LHCN-M2 (cell line): ENCODE measurements around the gene POU3F4. TPM values are rescaled to one million over a fixed set of nuclear protein-coding genes. Genes with fewer than 3 reads are reported as not detected.

Experiments
- DNase-seq: peaks from one replicate; pipeline ENCODE4 v3.0.0-alpha.2; 2012; ENCODE audit warnings: low read depth
- polyA plus RNA-seq: library from polyadenylated mRNA; unstranded; fragments of >200 nt; gene quantifications from one replicate; pipeline ENCODE4 v1.2.1, GENCODE V29; 2012; ENCODE audit warnings: missing spikeins
- total RNA-seq: library from RNA; depleted of rRNA; stranded (reverse); fragments of >200 nt; gene quantifications from 2 replicates; pipeline ENCODE4 v1.2.3, GENCODE V29; 2014; rRNA removed

The POU3F4 gene
- total RNA-seq, result not detected in 2 replicates
- not detected for polyA plus RNA-seq

DNA sequence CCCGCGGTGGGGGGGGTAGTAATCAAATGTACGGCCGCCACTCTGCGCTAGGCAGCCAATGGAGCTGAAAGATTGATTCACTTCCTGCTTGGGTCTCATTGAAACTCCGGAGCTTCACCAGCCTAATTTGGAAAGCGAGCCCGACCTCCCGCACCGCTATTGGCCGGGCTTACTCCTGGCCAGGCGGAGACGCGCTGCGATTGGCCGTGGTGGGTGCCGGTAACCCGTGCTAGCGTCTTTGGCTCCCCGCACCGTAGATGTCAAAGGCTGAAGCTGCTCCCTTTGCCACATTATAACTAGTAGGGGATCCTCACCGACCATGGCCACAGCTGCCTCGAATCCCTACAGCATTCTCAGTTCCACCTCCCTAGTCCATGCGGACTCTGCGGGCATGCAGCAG is at the start of gene POU3F4:
TSS of gene POU3F4 (plus strand) at position 285 of the 400 bp plus-strand sequence. CDS start at position 320, 35 bp downstream.
- no peak for DNase-seq

DNA sequence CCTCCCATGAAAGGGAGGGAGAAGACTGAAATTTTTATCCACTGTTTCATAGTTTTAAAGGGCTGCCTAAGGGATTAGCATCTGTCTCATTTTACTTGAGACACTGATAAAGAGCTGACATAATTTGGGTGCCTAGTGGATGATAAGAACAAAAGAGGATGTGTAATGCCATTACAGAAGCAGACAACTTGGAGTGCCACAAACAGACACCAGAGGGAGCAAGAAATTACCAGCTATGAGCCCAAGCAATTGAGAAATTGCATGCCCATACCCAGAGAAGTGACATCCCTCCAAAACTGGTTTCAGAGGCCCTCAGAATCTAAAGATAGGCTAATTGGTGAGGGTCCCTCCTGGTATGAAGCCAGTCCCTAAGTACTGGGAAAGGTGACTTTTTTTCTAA is 38.5 kb upstream of the POU3F4 start:
- no peak for DNase-seq

DNA sequence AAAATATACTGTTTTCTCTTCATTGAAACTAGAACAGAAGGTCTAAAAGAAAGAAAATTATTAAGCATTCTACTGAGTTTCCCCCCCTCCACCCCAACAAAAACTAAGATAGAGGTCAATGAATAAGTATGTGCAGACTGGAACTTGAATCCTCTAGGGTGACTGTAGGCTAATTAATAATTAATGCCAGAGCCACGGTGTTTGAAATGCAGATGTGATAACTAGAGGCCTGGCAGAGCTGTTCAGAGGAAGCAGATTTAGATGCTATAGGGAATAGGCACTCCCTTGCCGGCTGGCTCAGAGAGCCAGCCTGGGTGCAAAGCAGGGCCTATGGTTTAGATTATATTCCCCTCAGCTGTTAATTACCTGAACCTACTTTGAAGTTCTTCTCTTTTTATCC is 12.2 kb upstream of the POU3F4 start:
- DNase-seq, result no peak

DNA sequence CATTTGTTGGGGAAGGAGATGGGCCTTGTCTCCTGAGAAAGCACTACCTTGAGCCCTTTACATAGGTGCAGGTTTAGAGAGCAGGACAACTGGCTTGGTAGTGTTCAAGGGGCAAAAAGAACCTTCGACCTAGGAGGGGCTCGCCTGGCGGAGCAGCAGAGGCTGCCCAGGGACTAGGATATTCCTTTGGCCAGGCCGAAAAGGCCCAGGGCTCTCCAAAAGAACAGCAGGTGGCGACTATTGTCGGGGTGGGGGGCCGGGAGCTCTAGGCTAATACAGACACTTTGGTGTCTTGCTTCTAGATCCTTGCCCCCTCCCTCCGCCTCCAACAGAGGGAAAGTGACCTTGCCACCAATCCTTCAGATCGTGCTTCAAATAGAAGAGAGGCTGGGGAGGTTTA is 7.1 kb upstream of the POU3F4 start:
- no peak for DNase-seq

DNA sequence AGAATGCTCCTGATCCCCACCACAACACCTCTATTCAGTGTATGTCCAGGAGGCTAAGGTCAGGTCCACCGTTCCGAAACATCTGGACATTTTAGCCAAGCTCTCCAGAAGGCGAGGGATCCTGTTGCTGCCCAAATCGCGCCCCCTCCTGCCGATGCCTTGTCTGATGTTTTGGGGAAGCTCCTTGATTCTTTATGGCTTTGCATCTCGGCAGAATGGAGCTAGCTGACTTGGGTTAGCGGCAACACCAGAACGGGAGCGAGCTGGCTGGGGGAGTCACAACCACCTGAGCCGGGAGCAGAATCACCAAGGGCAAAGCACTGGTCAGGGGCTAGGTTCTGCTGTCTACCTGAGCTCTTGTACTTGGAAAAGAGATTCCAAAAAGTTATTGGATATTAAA is 6.6 kb upstream of the POU3F4 start:
- no peak for DNase-seq

DNA sequence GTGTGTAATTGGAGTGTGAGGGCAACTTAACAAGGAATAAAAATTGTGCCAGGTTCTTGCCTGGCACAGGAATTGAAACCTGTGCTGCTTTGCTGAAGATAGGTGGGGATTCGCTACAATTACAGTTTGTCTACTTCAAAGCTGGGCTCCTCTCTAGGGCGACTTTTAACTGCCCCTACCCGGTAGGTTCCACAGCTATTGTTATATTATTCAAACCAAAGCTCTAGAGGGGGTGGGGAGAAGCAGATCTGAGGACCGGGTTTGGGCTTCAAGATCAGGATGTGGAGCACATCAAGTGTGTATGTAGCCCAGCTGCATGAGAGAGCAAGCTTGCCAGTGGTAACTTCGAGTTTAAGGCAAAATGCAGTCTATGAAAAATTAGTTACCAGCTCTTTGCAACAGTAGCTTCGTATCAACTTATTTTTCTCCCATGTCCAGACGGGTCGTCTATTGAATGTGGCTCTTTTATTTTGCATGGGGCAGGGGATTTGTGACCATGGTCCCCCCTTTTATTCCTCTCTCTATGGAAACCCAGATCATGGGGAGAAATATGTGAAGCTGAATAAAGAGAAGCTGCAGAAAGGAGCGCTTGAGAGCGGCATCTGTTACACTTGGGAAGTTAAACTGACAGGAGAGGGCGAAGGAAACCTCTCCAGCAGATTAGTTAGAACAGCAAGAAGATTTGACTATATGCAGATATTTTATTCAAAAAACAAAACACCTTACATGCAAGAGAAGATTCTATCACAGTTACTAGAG is 3.2 kb upstream of the POU3F4 start:
- no peak for DNase-seq

DNA sequence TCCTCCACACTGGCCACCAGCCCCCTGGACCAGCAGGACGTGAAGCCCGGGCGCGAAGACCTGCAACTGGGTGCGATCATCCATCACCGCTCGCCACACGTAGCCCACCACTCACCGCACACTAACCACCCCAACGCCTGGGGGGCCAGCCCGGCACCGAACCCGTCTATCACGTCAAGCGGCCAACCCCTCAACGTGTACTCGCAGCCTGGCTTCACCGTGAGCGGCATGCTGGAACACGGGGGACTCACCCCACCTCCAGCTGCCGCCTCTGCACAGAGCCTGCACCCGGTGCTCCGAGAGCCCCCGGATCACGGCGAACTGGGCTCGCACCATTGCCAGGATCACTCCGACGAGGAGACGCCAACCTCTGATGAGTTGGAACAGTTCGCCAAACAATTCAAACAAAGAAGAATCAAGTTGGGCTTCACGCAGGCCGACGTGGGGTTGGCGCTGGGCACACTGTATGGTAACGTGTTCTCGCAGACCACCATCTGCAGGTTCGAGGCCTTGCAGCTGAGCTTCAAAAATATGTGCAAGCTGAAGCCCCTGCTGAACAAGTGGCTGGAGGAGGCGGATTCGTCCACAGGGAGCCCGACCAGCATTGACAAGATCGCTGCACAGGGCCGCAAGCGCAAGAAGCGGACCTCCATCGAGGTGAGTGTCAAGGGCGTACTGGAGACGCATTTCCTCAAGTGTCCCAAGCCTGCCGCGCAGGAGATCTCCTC is 600 bp downstream of the POU3F4 start:
- DNase-seq, result no peak

DNA sequence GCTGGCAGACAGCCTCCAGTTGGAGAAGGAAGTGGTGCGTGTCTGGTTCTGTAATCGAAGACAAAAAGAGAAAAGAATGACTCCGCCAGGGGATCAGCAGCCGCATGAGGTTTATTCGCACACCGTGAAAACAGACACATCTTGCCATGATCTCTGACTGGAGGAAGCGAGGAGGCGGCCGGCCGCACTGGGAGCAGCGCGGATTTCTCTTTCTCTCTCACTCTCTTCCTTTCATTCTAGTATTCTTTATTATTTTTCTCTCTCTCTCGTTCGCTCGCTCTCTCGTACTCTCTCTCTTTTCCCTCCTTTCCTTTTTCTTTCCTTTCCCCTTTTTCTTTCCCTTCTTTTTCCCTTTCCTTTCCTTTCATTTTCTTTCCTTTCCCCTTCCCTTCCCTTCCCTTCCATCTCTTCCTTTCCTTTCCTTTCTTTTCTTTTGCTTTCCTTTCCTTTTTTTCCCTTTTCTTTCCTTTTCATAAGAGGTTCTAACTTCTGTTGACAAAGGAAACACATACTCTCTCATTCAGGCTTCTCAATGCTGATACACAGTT is 1.2 kb downstream of the POU3F4 start:
- DNase-seq, result no peak

DNA sequence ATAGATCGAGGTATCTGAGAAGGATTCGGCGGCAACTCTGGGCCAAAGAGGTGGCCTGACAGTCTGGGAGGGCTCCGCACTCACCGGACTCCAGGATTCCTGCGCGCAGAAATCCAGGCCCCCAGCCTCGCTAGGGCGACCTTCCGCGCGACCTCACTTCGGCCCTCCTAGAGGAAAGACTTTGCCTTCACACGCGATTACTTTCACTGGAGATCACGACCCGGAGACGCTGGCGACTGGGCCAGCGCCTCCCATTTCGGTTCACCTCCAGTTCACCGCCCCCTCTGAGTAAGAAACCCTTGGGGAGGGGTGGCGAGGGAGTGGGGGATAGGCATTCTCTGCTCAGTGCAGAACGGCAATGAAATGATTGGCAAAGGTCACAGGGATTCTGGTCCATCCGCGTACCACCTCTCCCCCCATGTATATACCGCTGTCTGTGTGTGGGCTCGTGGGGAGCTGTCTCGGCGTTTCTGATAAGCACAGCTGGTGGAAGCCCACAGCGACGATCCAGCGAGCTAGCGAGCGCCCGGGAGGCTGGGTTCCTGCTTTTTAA is 2.5 kb downstream of the POU3F4 start:
- DNase-seq, result no peak

DNA sequence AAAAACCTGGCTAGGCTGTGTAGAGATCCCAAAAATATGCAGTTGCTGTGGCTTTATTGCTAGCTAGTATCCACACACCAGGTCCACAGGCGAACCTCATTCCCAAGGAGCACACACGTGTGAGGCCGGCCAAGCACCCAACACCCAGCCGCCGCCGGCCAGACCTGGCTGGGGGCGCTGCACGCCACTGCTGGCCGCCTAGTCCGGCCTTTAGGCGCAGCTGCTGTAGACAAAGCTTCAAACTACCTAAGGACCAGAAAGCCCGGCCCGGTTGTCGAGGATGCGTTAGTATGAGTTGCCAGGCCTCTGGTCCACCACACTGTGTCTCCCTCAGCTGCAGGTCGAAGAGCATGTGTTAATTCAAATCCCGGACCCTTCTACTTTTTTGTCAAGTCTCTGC is 3.1 kb downstream of the POU3F4 start:
- peak; percentile 7 for DNase-seq

DNA sequence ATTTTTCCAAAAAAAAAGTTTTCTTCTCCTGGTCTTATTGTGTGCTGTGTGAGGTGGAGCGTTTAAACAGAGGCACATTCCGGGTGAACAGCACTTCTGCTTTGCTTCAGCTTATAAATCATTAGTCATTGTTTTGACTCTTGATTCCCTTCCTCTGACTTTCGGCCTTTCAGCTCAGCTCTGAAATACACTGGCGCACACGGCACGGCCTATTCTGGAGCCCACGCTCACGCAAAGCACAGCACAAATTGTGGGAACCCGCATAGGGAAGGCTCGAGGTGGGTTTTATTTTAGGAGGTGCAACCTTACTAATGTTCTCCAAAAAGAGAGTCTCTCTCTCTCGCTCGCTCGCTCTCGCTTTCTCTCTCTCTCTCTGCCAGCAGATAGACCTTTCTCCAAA is 4.0 kb downstream of the POU3F4 start:
- DNase-seq, result no peak

DNA sequence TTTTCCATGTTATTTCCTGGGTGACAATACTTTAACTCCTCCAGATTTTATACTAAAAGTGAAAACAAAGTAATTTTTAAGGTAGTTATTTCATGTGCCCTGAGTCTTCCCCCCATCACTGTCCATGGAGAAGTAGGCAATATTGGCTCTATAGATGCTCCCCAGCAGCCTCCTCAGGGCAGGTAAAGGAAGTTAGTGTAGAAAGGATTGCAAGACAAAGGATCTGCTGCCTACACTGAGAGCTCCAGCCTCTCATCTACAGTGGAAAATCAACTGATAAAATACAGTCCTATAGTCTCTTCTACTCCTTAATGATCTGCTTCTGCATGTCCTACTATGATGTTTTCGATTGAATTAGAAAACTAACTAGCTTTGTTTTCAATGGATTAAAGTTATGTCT is 8.5 kb downstream of the POU3F4 start:
- DNase-seq, result no peak

DNA sequence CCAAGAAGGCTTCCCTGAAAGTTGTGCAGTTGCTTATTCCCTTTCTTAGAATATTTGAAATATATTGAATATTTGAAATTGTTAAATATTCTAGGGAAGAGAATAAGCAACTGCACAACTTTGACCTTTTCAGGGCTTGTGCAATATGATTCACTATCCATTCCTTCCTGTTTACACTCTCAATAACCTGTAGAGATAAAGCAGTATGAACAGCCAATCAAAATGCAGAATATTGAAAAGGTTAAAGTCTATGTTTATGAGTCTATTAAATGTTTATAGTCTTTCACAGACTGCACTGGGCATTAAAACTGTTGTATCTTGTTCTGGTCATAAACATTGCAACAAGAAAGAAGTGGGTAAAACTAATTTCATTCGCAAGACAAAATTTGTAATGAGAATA is 13.8 kb downstream of the POU3F4 start:
- no peak for DNase-seq

DNA sequence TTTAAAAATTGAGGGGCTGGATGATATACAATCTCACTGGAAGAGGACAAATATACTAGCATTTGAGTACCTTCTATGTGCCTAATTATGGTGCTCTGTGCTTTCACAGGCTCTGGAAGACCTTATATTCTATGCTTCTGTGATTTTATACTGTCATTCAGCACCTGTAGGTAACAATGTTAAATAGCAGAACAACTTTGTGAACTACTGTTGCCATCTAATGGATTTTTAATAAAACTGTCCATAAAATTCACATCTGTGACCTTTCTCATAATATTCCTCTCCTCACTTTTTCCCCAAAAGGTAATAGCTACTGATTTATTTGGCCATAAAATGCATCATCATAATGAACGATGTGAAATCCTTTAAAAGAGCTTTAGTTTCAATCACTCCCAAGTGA is 21.9 kb downstream of the POU3F4 start:
- DNase-seq, result no peak

DNA sequence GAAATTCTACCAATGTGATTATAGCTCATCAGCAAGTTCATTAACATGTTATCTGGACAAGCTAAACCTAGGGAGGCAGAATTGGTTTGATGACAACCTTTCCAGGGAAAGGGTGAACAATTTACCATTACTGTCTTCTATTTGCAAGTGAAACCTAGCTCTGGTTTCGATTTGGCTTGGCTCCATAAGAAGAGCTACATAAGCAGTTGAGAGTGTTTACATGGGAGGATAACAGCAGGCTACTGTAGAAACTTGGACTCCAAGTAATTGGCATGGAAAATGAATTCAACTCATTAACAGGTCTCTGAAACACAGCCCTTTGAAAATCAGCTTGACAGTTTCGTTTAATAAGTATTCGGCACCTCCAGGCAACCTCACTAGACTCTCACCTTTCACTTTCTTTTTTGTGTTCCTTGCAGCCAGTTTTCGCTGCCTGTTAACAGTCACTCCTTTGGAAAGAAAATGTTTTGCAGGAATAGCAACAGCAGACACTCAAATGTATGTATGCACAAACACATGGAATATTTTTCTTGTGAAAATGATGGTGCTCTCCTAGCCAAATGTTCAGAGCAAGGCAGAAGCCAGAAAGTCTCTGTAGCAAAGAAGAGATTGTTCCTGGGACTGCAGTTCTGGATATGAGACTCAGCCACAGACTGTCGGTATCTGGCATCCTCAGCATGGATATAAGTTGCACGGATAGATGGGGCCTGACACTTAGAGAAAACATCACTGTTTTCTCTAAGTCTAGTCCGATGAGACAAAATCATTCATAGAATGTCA is 27.5 kb downstream of the POU3F4 start:
- no peak for DNase-seq
